Endothelial cell of umbilical vein (primary cell): ENCODE data around the gene STON2. TPM values are rescaled to one million over a fixed set of nuclear protein-coding genes. Genes with fewer than 3 reads are reported as not detected.
"Not testable (repeated sequence)": the region's sequence is repeated elsewhere in the genome, so short reads cannot be mapped to it uniquely, and the experiment has no call there.

ENCODE experiments used
- BruUV-seq: library from RNA; stranded (reverse); fragments of 400-500 nt; replicated peaks from 2 replicates; lab custom pipeline; 2021; lab: Mats Ljungman, UMichigan
- CTCF ChIA-PET: fragments of 300-600, 350-600 bp; sonication (Branson Sonifier 250); formaldehyde crosslinking; loops from one replicate; lab custom pipeline; 2021; ENCODE audit warnings: antibody characterized with exemption, inconsistent platforms; lab: Charles Lee
- POLR2A ChIA-PET: fragments of 300-600, 350-600 bp; sonication (Branson Sonifier 250); formaldehyde crosslinking; loops from one replicate; lab custom pipeline; 2021; ENCODE audit warnings: antibody characterized with exemption, inconsistent platforms; lab: Charles Lee
- DNase-seq: peaks from one replicate; pipeline ENCODE4 v3.0.0-alpha.2; 2011; ENCODE audit warnings: low read depth, low spot score
- FAIRE-seq: peaks from 2 replicates; lab custom pipeline; 2011; peaks lifted over from hg19 to GRCh38; lab: Jason Lieb, UNC
- H2AFZ ChIP-seq: 2 replicates; pipeline ENCODE4 v1.6.0; 2012; ENCODE audit warnings: low read depth, low read length, control low read depth, inconsistent platforms
- H3K27ac ChIP-seq: 2 replicates; pipeline ENCODE4 v1.5.1; 2011; ENCODE audit warnings: low read depth, mild to moderate bottlenecking, control low read depth, low read length, moderate library complexity; ENCODE audit not compliant: insufficient read depth
- H3K27me3 ChIP-seq, 2 experiments: 2 replicates each; pipeline versions ENCODE4 v1.6.0 to v1.6.1; 2011; ENCODE audit warnings: low read length in 2 of 2, mixed read lengths in 1 of 2; ENCODE audit not compliant: control insufficient read depth in 2 of 2, insufficient read depth in 2 of 2
- H3K36me3 ChIP-seq, 2 experiments: 2 replicates in 1 of 2; 3 replicates in 1 of 2; pipeline ENCODE4 v1.5.1; 2011; ENCODE audit warnings: low read length in 2 of 2, mild to moderate bottlenecking in 1 of 2, moderate library complexity in 1 of 2; ENCODE audit not compliant: control insufficient read depth in 2 of 2, insufficient read depth in 2 of 2; ENCODE audit errors: extremely low read depth in 1 of 2
- H3K4me1 ChIP-seq: 3 replicates; pipeline ENCODE4 v1.5.1; 2011; ENCODE audit warnings: mild to moderate bottlenecking, low read length; ENCODE audit not compliant: control insufficient read depth, insufficient read depth; ENCODE audit errors: extremely low read depth
- H3K4me2 ChIP-seq: 2 replicates; pipeline ENCODE4 v1.6.1; 2011; ENCODE audit warnings: low read length, control low read depth, mixed read lengths; ENCODE audit not compliant: insufficient read depth
- H3K4me3 ChIP-seq, 3 experiments: fragments of 200-600 bp in 1 of 3; sonication (generic), shearing (Covaris generic) in 1 of 3; replicated peaks in 1 of 3; 2 replicates each; pipeline ENCODE4 v1.5.1; 2011 to 2016; ENCODE audit warnings: control low read depth in 3 of 3, low read length in 3 of 3, mild to moderate bottlenecking in 2 of 3, inconsistent platforms in 1 of 3, low read depth in 1 of 3, moderate library complexity in 1 of 3; ENCODE audit not compliant: insufficient read depth in 1 of 3
- H3K79me2 ChIP-seq: 2 replicates; pipeline ENCODE4 v1.6.0; 2012; ENCODE audit warnings: low read length, inconsistent platforms; ENCODE audit not compliant: control insufficient read depth, insufficient read depth
- H3K9ac ChIP-seq: replicated peaks from 2 replicates; pipeline ENCODE3; 2011; ENCODE audit warnings: low read length, control low read depth; ENCODE audit not compliant: insufficient read depth; ENCODE audit errors: extremely low read depth
- H3K9me1 ChIP-seq: replicated peaks from 3 replicates; pipeline ENCODE4 v1.6.0; 2011; ENCODE audit warnings: mild to moderate bottlenecking, low read length; ENCODE audit not compliant: control insufficient read depth, insufficient read depth; ENCODE audit errors: extremely low read depth
- H3K9me3 ChIP-seq: replicated peaks from 2 replicates; pipeline ENCODE4 v1.5.1; 2012; ENCODE audit warnings: low read length, inconsistent platforms; ENCODE audit not compliant: control insufficient read depth, insufficient read depth
- H4K20me1 ChIP-seq: replicated peaks from 2 replicates; pipeline ENCODE3; 2011; ENCODE audit warnings: mild to moderate bottlenecking, low read length; ENCODE audit not compliant: control insufficient read depth, insufficient read depth; ENCODE audit errors: extremely low read depth
- EZH2 ChIP-seq: IDR thresholded peaks from 2 replicates; pipeline ENCODE4 v1.6.1; 2012; ENCODE audit warnings: borderline replicate concordance, low read depth, mild to moderate bottlenecking, moderate library complexity, low read length, inconsistent platforms; ENCODE audit not compliant: severe bottlenecking
- FOS ChIP-seq: IDR thresholded peaks from 2 replicates; pipeline ENCODE4 v1.6.1; 2011; ENCODE audit warnings: mild to moderate bottlenecking, low read length, moderate library complexity, borderline replicate concordance; ENCODE audit not compliant: insufficient read depth
- GATA2 ChIP-seq: IDR thresholded peaks from 2 replicates; pipeline ENCODE4 v1.7.0; 2011; ENCODE audit warnings: low read depth, mild to moderate bottlenecking, moderate library complexity, mixed read lengths, low read length; ENCODE audit not compliant: insufficient read length, insufficient read depth
- JUN ChIP-seq: IDR thresholded peaks from 2 replicates; pipeline ENCODE4 v1.6.1; 2011; ENCODE audit warnings: borderline replicate concordance, low read depth; ENCODE audit not compliant: insufficient read length, insufficient read depth
- MYC ChIP-seq: IDR thresholded peaks from one replicate; pipeline ENCODE4 v1.6.1; 2011; ENCODE audit warnings: mild to moderate bottlenecking, low read depth, low read length
- POLR2A ChIP-seq: IDR thresholded peaks from 2 replicates; pipeline ENCODE4 v1.6.1; 2012; ENCODE audit warnings: low read depth, mild to moderate bottlenecking, control low read depth, low read length
- POLR2AphosphoS5 ChIP-seq: IDR thresholded peaks from 2 replicates; pipeline ENCODE4 v1.6.1; 2012; ENCODE audit warnings: low read depth, mild to moderate bottlenecking, control low read depth, low read length, moderate library complexity; ENCODE audit not compliant: insufficient read depth
- dilution Hi-C: fragments of 300-500 bp; cut with MboI; formaldehyde crosslinking; loops from one replicate; pipeline ENCODE4 v1.15.0; 2019; ENCODE audit warnings: low sequenced_read_pairs; ENCODE audit not compliant: extremely low pct_ligation_motif_present
- intact Hi-C: fragments of 100-400 bp; cut with micrococcal nuclease; formaldehyde crosslinking; loops from one replicate; pipeline ENCODE4 v1.10.0; 2022
- polyA plus RNA-seq, 4 experiments: library from polyadenylated mRNA; depleted of rRNA in 3 of 4; stranded (reverse) in 3 of 4; unstranded in 1 of 4; fragments of >200 nt; gene quantifications; 2 replicates each; pipeline versions ENCODE4 v1.2.1 to v1.2.3, GENCODE V29; 2011 to 2012; ENCODE audit warnings: missing spikeins in 1 of 4
- total RNA-seq: library from RNA; stranded (reverse); gene quantifications from 2 replicates; pipeline ENCODE4 v1.2.3, GENCODE V29; 2021
- TF ChIP-seq, protein P1 (sequence below), 2 donors: IDR thresholded peaks; 1 replicate in 1 of 2; 2 replicates in 1 of 2; pipeline ENCODE4 v1.5.1; 2011; ENCODE audit warnings: low read length in 2 of 2, mild to moderate bottlenecking in 2 of 2, moderate library complexity in 2 of 2, control low read depth in 1 of 2, inconsistent platforms in 1 of 2, low read depth in 1 of 2; ENCODE audit not compliant: insufficient read depth in 1 of 2; ENCODE audit errors: extremely low read depth in 1 of 2
- TF ChIP-seq, protein P2 (sequence below): IDR thresholded peaks from 2 replicates; pipeline ENCODE4 v1.6.1; 2011; ENCODE audit not compliant: insufficient read depth, insufficient read length

STON2 gene
- total and polyA plus RNA-seq, 2 donors (not counting 3 experiments of a cell fraction or from before 2014, with no cell fraction given) = not detected

DNA sequence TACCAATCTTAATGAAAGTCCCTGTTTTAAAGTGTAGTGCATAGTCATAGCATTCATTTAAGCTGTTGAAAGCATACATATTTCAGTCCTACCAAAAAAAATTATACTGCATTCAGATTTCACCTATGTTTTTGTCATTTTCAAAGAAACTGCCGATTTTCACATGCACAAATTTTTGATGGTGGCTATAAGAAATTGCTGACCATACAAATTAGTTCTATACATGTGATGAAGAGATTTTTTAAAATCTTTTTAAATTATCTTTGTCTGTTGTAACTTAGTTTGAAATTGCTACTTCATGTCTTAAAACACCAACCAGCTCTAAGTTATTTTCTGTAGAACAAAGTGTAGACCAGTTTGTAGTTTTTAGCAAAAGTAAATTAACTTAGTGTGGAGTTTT lies 175.9 kb downstream of the STON2 start:
- TF ChIP-seq EZH2 (no peak), POLR2A (no peak), JUN (no peak), MYC (no peak), FOS (no peak), GATA2 (no peak), POLR2AphosphoS5 (no peak)
- TF ChIP-seq, protein P1, sequence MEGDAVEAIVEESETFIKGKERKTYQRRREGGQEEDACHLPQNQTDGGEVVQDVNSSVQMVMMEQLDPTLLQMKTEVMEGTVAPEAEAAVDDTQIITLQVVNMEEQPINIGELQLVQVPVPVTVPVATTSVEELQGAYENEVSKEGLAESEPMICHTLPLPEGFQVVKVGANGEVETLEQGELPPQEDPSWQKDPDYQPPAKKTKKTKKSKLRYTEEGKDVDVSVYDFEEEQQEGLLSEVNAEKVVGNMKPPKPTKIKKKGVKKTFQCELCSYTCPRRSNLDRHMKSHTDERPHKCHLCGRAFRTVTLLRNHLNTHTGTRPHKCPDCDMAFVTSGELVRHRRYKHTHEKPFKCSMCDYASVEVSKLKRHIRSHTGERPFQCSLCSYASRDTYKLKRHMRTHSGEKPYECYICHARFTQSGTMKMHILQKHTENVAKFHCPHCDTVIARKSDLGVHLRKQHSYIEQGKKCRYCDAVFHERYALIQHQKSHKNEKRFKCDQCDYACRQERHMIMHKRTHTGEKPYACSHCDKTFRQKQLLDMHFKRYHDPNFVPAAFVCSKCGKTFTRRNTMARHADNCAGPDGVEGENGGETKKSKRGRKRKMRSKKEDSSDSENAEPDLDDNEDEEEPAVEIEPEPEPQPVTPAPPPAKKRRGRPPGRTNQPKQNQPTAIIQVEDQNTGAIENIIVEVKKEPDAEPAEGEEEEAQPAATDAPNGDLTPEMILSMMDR (IDR thresholded peaks at IDR 0.05; ENCODE audit: extremely low read depth in 1 of 2, insufficient read depth in 1 of 2, low read depth in 1 of 2, low read length in 2 of 2) = no peak
- TF ChIP-seq, protein P2, sequence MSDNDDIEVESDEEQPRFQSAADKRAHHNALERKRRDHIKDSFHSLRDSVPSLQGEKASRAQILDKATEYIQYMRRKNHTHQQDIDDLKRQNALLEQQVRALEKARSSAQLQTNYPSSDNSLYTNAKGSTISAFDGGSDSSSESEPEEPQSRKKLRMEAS = no peak
- ChIA-PET CTCF (no interaction called here), POLR2A (no interaction called here)
- no peak for DNase-seq
- Histone ChIP-seq H3K27ac (no peak overlapping the region), H3K79me2 (peaks cover 9% of the 10 kb centered on the region), H3K27me3 (no peaks in the 10 kb centered on the region), H3K9ac (no peak overlapping the region), H4K20me1 (no peaks in the 10 kb centered on the region), H3K36me3 (no peaks in the 10 kb centered on the region), H3K4me2 (no peak overlapping the region), H3K9me3 (no peaks in the 10 kb centered on the region), H3K9me1 (no peaks in the 10 kb centered on the region), H2AFZ (no peak overlapping the region), H3K4me3 (no peak overlapping the region), H3K4me1 (peaks cover 5% of the 10 kb centered on the region)
- intact Hi-C loops (loop anchor here (5.0 kb wide), 2 partner anchors 213 to 587 kb away; no protein-coding TSS in a partner anchor), dilution Hi-C loops (no loop called here)
- no peak for FAIRE-seq
- no TSS peak for BruUV-seq

DNA sequence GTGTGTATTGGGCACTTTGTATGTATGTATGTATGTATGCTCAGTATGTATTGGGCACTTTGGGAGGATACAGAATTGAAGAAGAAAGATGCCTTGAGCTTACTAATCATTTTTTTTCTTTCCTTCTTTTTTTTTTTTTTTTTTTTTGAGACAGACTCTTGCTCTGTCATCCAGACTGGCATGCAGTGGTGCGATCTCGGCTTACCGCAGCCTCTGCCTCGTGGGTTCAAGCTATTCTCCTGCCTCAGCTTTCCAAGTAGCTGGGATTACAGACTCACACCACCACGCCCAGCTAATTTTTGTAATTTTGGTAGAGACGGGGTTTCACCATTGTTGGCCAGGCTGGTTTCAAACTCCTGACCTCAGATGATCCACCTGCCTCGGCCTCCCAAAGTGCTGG lies 176.3 kb downstream of the STON2 start:
- H3K9me1 ChIP-seq, H3K36me3 ChIP-seq, H3K27ac ChIP-seq, FAIRE-seq, H4K20me1 ChIP-seq, H3K4me1 ChIP-seq, dilution Hi-C loops, DNase-seq, H3K4me2 ChIP-seq, H3K27me3 ChIP-seq, H3K9me3 ChIP-seq, H3K9ac ChIP-seq, H2AFZ ChIP-seq, H3K79me2 ChIP-seq, H3K4me3 ChIP-seq, CTCF ChIA-PET, BruUV-seq: not testable (repeated sequence)
- intact Hi-C loops = loop anchor here (5.0 kb wide), 2 partner anchors 214 to 586 kb away; no protein-coding TSS in a partner anchor
- POLR2A ChIA-PET = interaction anchor here (0.6 kb wide), 1 partner anchor 48 kb away, joined by 5 read pairs; no protein-coding TSS in a partner anchor
